Ishikawa (cell line): ENCODE measurements around the gene AKIP1.

ENCODE experiments used
- CEBPB ChIP-seq: IDR thresholded peaks from 2 replicates; pipeline ENCODE4 v1.6.1; 2012
- CREB1 ChIP-seq: IDR thresholded peaks from 2 replicates; pipeline ENCODE4 v1.6.1; 2012; ENCODE audit warnings: low read depth
- EGR1 ChIP-seq: IDR thresholded peaks from 2 replicates; pipeline ENCODE4 v1.6.1; 2012
- EP300 ChIP-seq: IDR thresholded peaks from 2 replicates; pipeline ENCODE4 v1.6.1; 2012; ENCODE audit warnings: borderline replicate concordance
- FOXM1 ChIP-seq: IDR thresholded peaks from 2 replicates; pipeline ENCODE4 v1.6.1; 2012; ENCODE audit warnings: low read depth, borderline replicate concordance
- RAD21 ChIP-seq: IDR thresholded peaks from 2 replicates; pipeline ENCODE4 v1.6.1; 2012; ENCODE audit warnings: low read depth
- REST ChIP-seq: IDR thresholded peaks from 2 replicates; pipeline ENCODE4 v1.6.1; 2012; ENCODE audit warnings: low read depth, mild to moderate bottlenecking
- TAF1 ChIP-seq: IDR thresholded peaks from 2 replicates; pipeline ENCODE4 v1.6.1; 2012; ENCODE audit warnings: low read depth, mild to moderate bottlenecking
- TCF12 ChIP-seq: IDR thresholded peaks from 2 replicates; pipeline ENCODE4 v1.6.1; 2012; ENCODE audit warnings: low read depth
- TEAD4 ChIP-seq: IDR thresholded peaks from 2 replicates; pipeline ENCODE4 v1.6.1; 2012
- YY1 ChIP-seq: IDR thresholded peaks from 2 replicates; pipeline ENCODE4 v1.6.1; 2012; ENCODE audit warnings: low read depth
- TF ChIP-seq, protein P1 (sequence below): IDR thresholded peaks from 2 replicates; pipeline ENCODE4 v1.6.1; 2012
- TF ChIP-seq, protein P2 (sequence below): IDR thresholded peaks from 2 replicates; pipeline ENCODE4 v1.6.1; 2012

DNA sequence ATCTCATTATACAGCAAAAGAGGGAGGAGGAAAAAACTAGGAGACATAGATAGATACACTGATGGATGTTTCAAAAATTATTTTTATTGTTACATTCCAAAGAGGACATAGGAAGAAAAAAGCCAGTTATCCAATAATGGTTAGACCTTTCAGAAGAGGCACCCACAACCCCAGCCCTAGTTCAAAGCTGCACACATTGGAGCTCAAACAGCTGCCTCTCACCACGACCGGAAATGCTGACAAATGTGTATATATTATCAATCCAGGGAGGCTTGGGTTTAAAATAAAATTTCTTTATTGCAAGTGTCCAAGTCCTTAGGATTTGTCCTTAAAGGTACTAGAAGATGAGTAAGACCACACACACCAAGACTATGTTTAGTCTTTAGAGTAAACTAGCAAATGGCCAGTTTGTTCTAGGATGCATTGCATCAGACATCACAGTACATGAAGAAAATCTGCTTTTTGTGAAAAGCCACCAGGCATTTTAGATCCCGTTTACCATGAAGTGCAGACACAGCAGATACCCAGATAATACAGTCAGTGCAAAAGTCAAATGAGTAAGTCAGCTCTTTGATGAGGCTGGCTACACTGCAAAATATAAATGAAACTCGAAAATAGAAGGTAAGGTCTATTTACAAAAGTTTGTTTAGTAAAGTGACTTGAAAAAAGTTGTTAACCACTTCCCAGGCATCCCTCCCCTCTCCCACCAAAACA is 36.4 kb downstream of the AKIP1 start:
- TF ChIP-seq EP300 (no peak), RAD21 (no peak), TAF1 (no peak), YY1 (no peak), CREB1 (no peak), CEBPB (no peak), REST (no peak), EGR1 (no peak), FOXM1 (no peak), TCF12 (no peak), TEAD4 (no peak)
- TF ChIP-seq, protein P1, sequence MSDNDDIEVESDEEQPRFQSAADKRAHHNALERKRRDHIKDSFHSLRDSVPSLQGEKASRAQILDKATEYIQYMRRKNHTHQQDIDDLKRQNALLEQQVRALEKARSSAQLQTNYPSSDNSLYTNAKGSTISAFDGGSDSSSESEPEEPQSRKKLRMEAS: no peak
- TF ChIP-seq, protein P2, sequence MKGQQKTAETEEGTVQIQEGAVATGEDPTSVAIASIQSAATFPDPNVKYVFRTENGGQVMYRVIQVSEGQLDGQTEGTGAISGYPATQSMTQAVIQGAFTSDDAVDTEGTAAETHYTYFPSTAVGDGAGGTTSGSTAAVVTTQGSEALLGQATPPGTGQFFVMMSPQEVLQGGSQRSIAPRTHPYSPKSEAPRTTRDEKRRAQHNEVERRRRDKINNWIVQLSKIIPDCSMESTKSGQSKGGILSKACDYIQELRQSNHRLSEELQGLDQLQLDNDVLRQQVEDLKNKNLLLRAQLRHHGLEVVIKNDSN: no peak
